Endothelial cell of umbilical vein (primary cell): Measurements from ENCODE around the gene NPB. TPM values are rescaled to one million over a fixed set of nuclear protein-coding genes. Genes with fewer than 3 reads are reported as not detected.

Source experiments
- BruUV-seq: library from RNA; stranded (reverse); fragments of 400-500 nt; replicated peaks from 2 replicates; lab custom pipeline; 2021; lab: Mats Ljungman, UMichigan
- CTCF ChIA-PET: fragments of 300-600, 350-600 bp; sonication (Branson Sonifier 250); formaldehyde crosslinking; loops from one replicate; lab custom pipeline; 2021; ENCODE audit warnings: antibody characterized with exemption, inconsistent platforms; lab: Charles Lee
- POLR2A ChIA-PET: fragments of 300-600, 350-600 bp; sonication (Branson Sonifier 250); formaldehyde crosslinking; loops from one replicate; lab custom pipeline; 2021; ENCODE audit warnings: antibody characterized with exemption, inconsistent platforms; lab: Charles Lee
- DNase-seq: peaks from one replicate; pipeline ENCODE4 v3.0.0-alpha.2; 2011; ENCODE audit warnings: low read depth, low spot score
- FAIRE-seq: peaks from 2 replicates; lab custom pipeline; 2011; peaks lifted over from hg19 to GRCh38; lab: Jason Lieb, UNC
- H2AFZ ChIP-seq: 2 replicates; pipeline ENCODE4 v1.6.0; 2012; ENCODE audit warnings: low read depth, low read length, control low read depth, inconsistent platforms
- H3K27ac ChIP-seq: 2 replicates; pipeline ENCODE4 v1.5.1; 2011; ENCODE audit warnings: low read depth, mild to moderate bottlenecking, control low read depth, low read length, moderate library complexity; ENCODE audit not compliant: insufficient read depth
- H3K27me3 ChIP-seq, 2 experiments: 2 replicates each; pipeline versions ENCODE4 v1.6.0 to v1.6.1; 2011; ENCODE audit warnings: low read length in 2 of 2, mixed read lengths in 1 of 2; ENCODE audit not compliant: control insufficient read depth in 2 of 2, insufficient read depth in 2 of 2
- H3K36me3 ChIP-seq, 2 experiments: 2 replicates in 1 of 2; 3 replicates in 1 of 2; pipeline ENCODE4 v1.5.1; 2011; ENCODE audit warnings: low read length in 2 of 2, mild to moderate bottlenecking in 1 of 2, moderate library complexity in 1 of 2; ENCODE audit not compliant: control insufficient read depth in 2 of 2, insufficient read depth in 2 of 2; ENCODE audit errors: extremely low read depth in 1 of 2
- H3K4me1 ChIP-seq: 3 replicates; pipeline ENCODE4 v1.5.1; 2011; ENCODE audit warnings: mild to moderate bottlenecking, low read length; ENCODE audit not compliant: control insufficient read depth, insufficient read depth; ENCODE audit errors: extremely low read depth
- H3K4me2 ChIP-seq: 2 replicates; pipeline ENCODE4 v1.6.1; 2011; ENCODE audit warnings: low read length, control low read depth, mixed read lengths; ENCODE audit not compliant: insufficient read depth
- H3K4me3 ChIP-seq, 3 experiments: fragments of 200-600 bp in 1 of 3; sonication (generic), shearing (Covaris generic) in 1 of 3; replicated peaks in 1 of 3; 2 replicates each; pipeline ENCODE4 v1.5.1; 2011 to 2016; ENCODE audit warnings: control low read depth in 3 of 3, low read length in 3 of 3, mild to moderate bottlenecking in 2 of 3, inconsistent platforms in 1 of 3, low read depth in 1 of 3, moderate library complexity in 1 of 3; ENCODE audit not compliant: insufficient read depth in 1 of 3
- H3K79me2 ChIP-seq: 2 replicates; pipeline ENCODE4 v1.6.0; 2012; ENCODE audit warnings: low read length, inconsistent platforms; ENCODE audit not compliant: control insufficient read depth, insufficient read depth
- H3K9ac ChIP-seq: replicated peaks from 2 replicates; pipeline ENCODE3; 2011; ENCODE audit warnings: low read length, control low read depth; ENCODE audit not compliant: insufficient read depth; ENCODE audit errors: extremely low read depth
- H3K9me1 ChIP-seq: replicated peaks from 3 replicates; pipeline ENCODE4 v1.6.0; 2011; ENCODE audit warnings: mild to moderate bottlenecking, low read length; ENCODE audit not compliant: control insufficient read depth, insufficient read depth; ENCODE audit errors: extremely low read depth
- H3K9me3 ChIP-seq: replicated peaks from 2 replicates; pipeline ENCODE4 v1.5.1; 2012; ENCODE audit warnings: low read length, inconsistent platforms; ENCODE audit not compliant: control insufficient read depth, insufficient read depth
- H4K20me1 ChIP-seq: replicated peaks from 2 replicates; pipeline ENCODE3; 2011; ENCODE audit warnings: mild to moderate bottlenecking, low read length; ENCODE audit not compliant: control insufficient read depth, insufficient read depth; ENCODE audit errors: extremely low read depth
- EZH2 ChIP-seq: IDR thresholded peaks from 2 replicates; pipeline ENCODE4 v1.6.1; 2012; ENCODE audit warnings: borderline replicate concordance, low read depth, mild to moderate bottlenecking, moderate library complexity, low read length, inconsistent platforms; ENCODE audit not compliant: severe bottlenecking
- FOS ChIP-seq: IDR thresholded peaks from 2 replicates; pipeline ENCODE4 v1.6.1; 2011; ENCODE audit warnings: mild to moderate bottlenecking, low read length, moderate library complexity, borderline replicate concordance; ENCODE audit not compliant: insufficient read depth
- GATA2 ChIP-seq: IDR thresholded peaks from 2 replicates; pipeline ENCODE4 v1.7.0; 2011; ENCODE audit warnings: low read depth, mild to moderate bottlenecking, moderate library complexity, mixed read lengths, low read length; ENCODE audit not compliant: insufficient read length, insufficient read depth
- JUN ChIP-seq: IDR thresholded peaks from 2 replicates; pipeline ENCODE4 v1.6.1; 2011; ENCODE audit warnings: borderline replicate concordance, low read depth; ENCODE audit not compliant: insufficient read length, insufficient read depth
- MYC ChIP-seq: IDR thresholded peaks from one replicate; pipeline ENCODE4 v1.6.1; 2011; ENCODE audit warnings: mild to moderate bottlenecking, low read depth, low read length
- POLR2A ChIP-seq: IDR thresholded peaks from 2 replicates; pipeline ENCODE4 v1.6.1; 2012; ENCODE audit warnings: low read depth, mild to moderate bottlenecking, control low read depth, low read length
- POLR2AphosphoS5 ChIP-seq: IDR thresholded peaks from 2 replicates; pipeline ENCODE4 v1.6.1; 2012; ENCODE audit warnings: low read depth, mild to moderate bottlenecking, control low read depth, low read length, moderate library complexity; ENCODE audit not compliant: insufficient read depth
- dilution Hi-C: fragments of 300-500 bp; cut with MboI; formaldehyde crosslinking; loops from one replicate; pipeline ENCODE4 v1.15.0; 2019; ENCODE audit warnings: low sequenced_read_pairs; ENCODE audit not compliant: extremely low pct_ligation_motif_present
- intact Hi-C: fragments of 100-400 bp; cut with micrococcal nuclease; formaldehyde crosslinking; loops from one replicate; pipeline ENCODE4 v1.10.0; 2022
- polyA plus RNA-seq, 4 experiments: library from polyadenylated mRNA; depleted of rRNA in 3 of 4; stranded (reverse) in 3 of 4; unstranded in 1 of 4; fragments of >200 nt; gene quantifications; 2 replicates each; pipeline versions ENCODE4 v1.2.1 to v1.2.3, GENCODE V29; 2011 to 2012; ENCODE audit warnings: missing spikeins in 1 of 4
- total RNA-seq: library from RNA; stranded (reverse); gene quantifications from 2 replicates; pipeline ENCODE4 v1.2.3, GENCODE V29; 2021
- TF ChIP-seq, protein P1 (sequence below): IDR thresholded peaks from 2 replicates; pipeline ENCODE4 v1.6.1; 2011; ENCODE audit not compliant: insufficient read depth, insufficient read length
- TF ChIP-seq, protein P2 (sequence below), 2 donors: IDR thresholded peaks; 1 replicate in 1 of 2; 2 replicates in 1 of 2; pipeline ENCODE4 v1.5.1; 2011; ENCODE audit warnings: low read length in 2 of 2, mild to moderate bottlenecking in 2 of 2, moderate library complexity in 2 of 2, control low read depth in 1 of 2, inconsistent platforms in 1 of 2, low read depth in 1 of 2; ENCODE audit not compliant: insufficient read depth in 1 of 2; ENCODE audit errors: extremely low read depth in 1 of 2

Gene NPB
- total and polyA plus RNA-seq, 2 donors (not counting 3 experiments of a cell fraction or from before 2014, with no cell fraction given) = 0.33 to 0.42 TPM

- FAIRE-seq (no peak), DNase-seq (no peak)
- no peak overlapping the region for H2AFZ ChIP-seq
- no peaks in the 10 kb centered on the region for H4K20me1 ChIP-seq
- H3K4me1 ChIP-seq = peaks cover 13% of the 10 kb centered on the region
- TF ChIP-seq, protein P1, sequence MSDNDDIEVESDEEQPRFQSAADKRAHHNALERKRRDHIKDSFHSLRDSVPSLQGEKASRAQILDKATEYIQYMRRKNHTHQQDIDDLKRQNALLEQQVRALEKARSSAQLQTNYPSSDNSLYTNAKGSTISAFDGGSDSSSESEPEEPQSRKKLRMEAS = no peak
- peaks cover 24 to 42% of the 10 kb centered on the region in 2 experiments for H3K36me3 ChIP-seq
- H3K79me2 ChIP-seq = peaks cover 55% of the 10 kb centered on the region
- H3K9ac ChIP-seq = no peak overlapping the region
- H3K9me1 ChIP-seq = no peaks in the 10 kb centered on the region
- H3K27ac ChIP-seq = no peak overlapping the region
- dilution Hi-C loops = no loop called here
- intact Hi-C loops = no loop called here
- no peaks in the 10 kb centered on the region for H3K9me3 ChIP-seq
- no TSS peak for BruUV-seq
- no peak overlapping the region for H3K4me3 ChIP-seq
- no peaks in the 10 kb centered on the region for H3K27me3 ChIP-seq
- POLR2A ChIA-PET = no interaction called here
- CTCF ChIA-PET = no interaction called here
- no peak overlapping the region for H3K4me2 ChIP-seq
These were observed 13.7 kb upstream of the NPB start for GRCh38 chr17:81888105-81888987.

GRCh38 chr17:81888988-81889595 lies 12.9 kb upstream of the NPB start:
- no peak for TF ChIP-seq EZH2
- TF ChIP-seq FOS = no peak
- no peak for TF ChIP-seq GATA2
- no peak for TF ChIP-seq POLR2AphosphoS5
- no peak for TF ChIP-seq MYC
- TF ChIP-seq JUN = no peak
- TF ChIP-seq, protein P2, sequence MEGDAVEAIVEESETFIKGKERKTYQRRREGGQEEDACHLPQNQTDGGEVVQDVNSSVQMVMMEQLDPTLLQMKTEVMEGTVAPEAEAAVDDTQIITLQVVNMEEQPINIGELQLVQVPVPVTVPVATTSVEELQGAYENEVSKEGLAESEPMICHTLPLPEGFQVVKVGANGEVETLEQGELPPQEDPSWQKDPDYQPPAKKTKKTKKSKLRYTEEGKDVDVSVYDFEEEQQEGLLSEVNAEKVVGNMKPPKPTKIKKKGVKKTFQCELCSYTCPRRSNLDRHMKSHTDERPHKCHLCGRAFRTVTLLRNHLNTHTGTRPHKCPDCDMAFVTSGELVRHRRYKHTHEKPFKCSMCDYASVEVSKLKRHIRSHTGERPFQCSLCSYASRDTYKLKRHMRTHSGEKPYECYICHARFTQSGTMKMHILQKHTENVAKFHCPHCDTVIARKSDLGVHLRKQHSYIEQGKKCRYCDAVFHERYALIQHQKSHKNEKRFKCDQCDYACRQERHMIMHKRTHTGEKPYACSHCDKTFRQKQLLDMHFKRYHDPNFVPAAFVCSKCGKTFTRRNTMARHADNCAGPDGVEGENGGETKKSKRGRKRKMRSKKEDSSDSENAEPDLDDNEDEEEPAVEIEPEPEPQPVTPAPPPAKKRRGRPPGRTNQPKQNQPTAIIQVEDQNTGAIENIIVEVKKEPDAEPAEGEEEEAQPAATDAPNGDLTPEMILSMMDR (IDR thresholded peaks at IDR 0.05; ENCODE audit: extremely low read depth in 1 of 2, insufficient read depth in 1 of 2, low read depth in 1 of 2, low read length in 2 of 2) = no peak
- TF ChIP-seq POLR2A = no peak
- TF ChIP-seq, protein P1 = no peak
- H3K9me3 ChIP-seq = no peaks in the 10 kb centered on the region
- dilution Hi-C loops = no loop called here
- H3K4me1 ChIP-seq = peaks cover 13% of the 10 kb centered on the region
- ChIA-PET CTCF (no interaction called here), POLR2A (no interaction called here)
- H3K4me2 ChIP-seq = no peak overlapping the region
- H3K27ac ChIP-seq = no peak overlapping the region
- H3K9me1 ChIP-seq = no peaks in the 10 kb centered on the region
- H3K4me3 ChIP-seq = no peak overlapping the region
- FAIRE-seq (no peak), DNase-seq (no peak)
- no TSS peak for BruUV-seq
- no peaks in the 10 kb centered on the region for H3K27me3 ChIP-seq
- peaks cover 24 to 42% of the 10 kb centered on the region in 2 experiments for H3K36me3 ChIP-seq
- no peak overlapping the region for H3K9ac ChIP-seq
- H3K79me2 ChIP-seq = peaks cover 55% of the 10 kb centered on the region
- H2AFZ ChIP-seq = no peak overlapping the region
- intact Hi-C loops = no loop called here
- no peaks in the 10 kb centered on the region for H4K20me1 ChIP-seq
